ENCODE results near the gene GLG1.
A peak's percentile ranks its signal among the peaks of the same experiment; 100 is the strongest.

The GLG1 gene

DNA sequence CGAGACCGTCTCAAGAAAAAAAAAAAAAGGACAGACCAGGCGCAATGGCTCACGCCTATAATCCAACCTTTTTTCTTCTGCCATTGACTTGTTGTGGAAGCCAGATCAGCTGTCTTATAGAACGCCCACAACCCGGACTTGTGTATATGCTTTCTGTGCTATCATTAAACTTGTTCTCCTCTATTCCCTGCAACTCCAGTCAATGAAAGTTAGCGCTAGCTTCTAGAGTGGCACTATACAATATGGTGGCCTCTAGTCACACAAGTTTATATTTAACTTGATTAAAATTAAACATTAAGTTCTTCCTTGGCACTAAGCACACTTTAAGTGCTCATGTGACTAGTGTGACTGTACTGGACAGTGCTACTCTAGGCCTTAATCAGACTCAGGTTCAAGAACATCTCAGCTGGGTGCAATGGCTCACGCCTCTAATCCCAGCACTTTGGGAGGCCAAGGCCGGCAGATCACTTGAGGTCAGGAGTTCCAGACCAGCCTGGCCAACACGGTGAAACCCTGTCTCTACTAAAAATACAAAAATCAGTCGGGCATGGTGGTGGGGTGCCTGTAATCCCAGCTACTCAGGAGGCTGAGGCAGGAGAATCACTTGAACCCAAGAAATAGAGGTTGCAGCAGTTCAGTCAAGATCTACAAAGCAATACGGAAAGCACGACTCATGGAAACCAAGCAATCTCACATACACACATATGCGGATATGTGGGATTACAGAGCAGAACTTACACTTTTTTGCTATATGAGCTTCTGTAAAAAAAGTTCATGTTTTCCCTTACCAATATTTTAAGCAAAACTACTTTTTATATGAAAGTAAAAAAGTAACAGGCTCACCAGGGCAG, 18.8 kb upstream of the GLG1 start:
- no peak overlapping the region for H3K4me3 ChIP-seq (ENCODE audit: low read depth, low read length)
- TF ChIP-seq CTCF (IDR thresholded peaks at IDR 0.05; ENCODE audit: control insufficient read depth, extremely low read depth, insufficient read depth), result no peak
- DNase-seq (ENCODE audit: low read depth), result no peak

DNA sequence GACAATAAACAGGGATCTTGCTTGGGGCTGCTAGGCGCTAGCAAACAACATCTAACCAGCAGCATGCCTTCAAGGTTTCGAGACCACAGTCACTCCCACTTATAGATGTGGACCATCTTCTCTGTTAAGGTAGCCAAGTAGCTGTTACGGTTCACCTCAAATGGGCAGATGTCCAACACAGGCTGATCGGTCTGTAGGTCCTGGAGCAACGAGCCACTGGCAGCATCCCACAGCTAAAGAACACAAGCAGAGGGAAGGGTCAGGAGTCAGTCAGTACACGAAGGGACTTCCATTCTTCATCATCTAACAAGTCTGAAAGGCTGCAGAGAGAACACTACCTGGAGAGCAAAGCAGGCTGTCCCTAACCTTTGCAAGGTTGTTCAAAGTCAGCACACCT, 16.9 kb upstream of the GLG1 start:
- no peak for TF ChIP-seq CTCF (IDR thresholded peaks at IDR 0.05; ENCODE audit: control insufficient read depth, extremely low read depth, insufficient read depth)
- no peak for DNase-seq (ENCODE audit: low read depth)
- H3K4me3 ChIP-seq (ENCODE audit: low read depth, low read length), result no peak overlapping the region

DNA sequence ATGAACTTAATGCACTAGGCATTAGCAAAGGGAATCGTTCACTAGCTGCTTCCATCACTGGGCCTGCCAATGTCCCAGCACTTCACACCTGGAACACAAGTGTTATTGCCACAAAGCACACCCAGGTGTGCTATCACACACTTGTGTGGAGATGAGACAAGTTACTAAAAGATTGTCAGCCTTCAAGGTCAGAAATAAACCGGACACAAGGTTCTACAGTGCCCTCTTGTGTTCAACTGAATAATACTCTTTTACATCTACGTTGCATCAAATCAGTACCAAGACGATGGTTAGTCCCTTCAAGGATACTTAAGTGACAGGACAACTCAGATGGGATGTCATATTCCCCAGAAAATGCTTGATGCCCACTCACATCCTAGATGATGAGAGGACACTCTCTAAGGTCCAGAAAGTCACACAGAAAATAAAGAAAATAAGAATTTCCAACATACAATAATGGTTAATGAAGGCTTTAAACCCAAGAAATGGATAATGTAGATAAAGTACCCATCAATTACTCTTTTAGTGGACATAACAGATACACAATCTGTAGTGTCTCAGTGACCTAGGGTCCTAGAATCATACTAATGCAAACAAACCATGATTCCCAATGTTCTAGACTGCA, 16.4 kb upstream of the GLG1 start:
- TF ChIP-seq CTCF (IDR thresholded peaks at IDR 0.05; ENCODE audit: control insufficient read depth, extremely low read depth, insufficient read depth), result peak; percentile 63
- no peak for DNase-seq (ENCODE audit: low read depth)
- H3K4me3 ChIP-seq (ENCODE audit: low read depth, low read length), result no peak overlapping the region

GRCh38 chr16:74622005-74622404, 15.1 kb upstream of the GLG1 start:
- no peak for DNase-seq (ENCODE audit: low read depth)
- H3K4me3 ChIP-seq (ENCODE audit: low read depth, low read length), result no peak overlapping the region
- TF ChIP-seq CTCF (IDR thresholded peaks at IDR 0.05; ENCODE audit: control insufficient read depth, extremely low read depth, insufficient read depth), result no peak

DNA sequence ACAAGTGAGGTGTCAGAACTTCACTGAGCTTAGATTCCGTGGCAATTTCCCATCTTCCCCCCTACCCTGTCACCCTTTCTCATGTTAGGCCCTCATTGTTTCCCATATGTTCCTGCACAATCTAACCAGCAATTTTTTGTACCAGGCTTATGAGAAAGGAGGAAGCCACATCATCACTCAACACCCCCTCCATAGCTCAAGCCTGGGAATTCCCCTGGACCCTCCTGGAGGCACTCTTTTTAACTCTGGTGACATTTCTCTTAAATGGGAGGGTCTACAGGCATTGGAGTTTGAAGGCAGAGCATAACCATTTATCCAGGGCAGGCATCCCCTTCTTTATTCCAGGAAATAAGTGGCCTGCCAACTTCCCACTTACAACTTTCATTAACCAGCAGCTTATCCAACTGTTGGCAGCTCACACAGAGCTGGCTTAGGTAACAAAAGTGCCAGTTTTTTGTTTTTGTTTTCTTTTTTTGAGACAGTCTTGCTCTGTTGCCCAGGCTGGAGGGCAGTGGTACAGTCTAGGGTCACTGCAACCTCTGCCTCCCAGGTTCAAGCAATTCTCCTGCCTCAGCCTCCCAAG, 10.4 kb upstream of the GLG1 start:
- no peak overlapping the region for H3K4me3 ChIP-seq (ENCODE audit: low read depth, low read length)
- DNase-seq (ENCODE audit: low read depth), result no peak
- no peak for TF ChIP-seq CTCF (IDR thresholded peaks at IDR 0.05; ENCODE audit: control insufficient read depth, extremely low read depth, insufficient read depth)

DNA sequence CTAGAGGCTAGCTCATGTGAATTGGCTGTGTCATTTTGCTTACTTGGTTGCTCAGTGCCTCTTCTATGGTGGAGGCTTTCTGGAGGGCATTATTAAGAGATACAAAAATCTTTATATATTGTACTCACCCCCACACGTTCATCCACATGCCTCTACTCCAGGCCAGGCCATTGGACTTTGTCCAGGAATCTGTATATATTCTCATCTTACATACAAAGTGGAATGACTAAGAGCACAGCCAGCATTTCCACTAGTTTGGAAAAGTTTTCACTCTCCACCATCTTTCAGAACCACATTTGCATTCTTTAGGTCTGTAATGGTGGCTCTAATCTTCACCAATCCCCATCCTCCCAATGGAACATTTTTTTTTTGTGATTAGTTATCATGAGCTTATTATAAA, 4.8 kb upstream of the GLG1 start:
- TF ChIP-seq CTCF (IDR thresholded peaks at IDR 0.05; ENCODE audit: control insufficient read depth, extremely low read depth, insufficient read depth), result no peak
- no peak overlapping the region for H3K4me3 ChIP-seq (ENCODE audit: low read depth, low read length)

More for the DNA sequence above, 4.8 kb upstream of the GLG1 start:
- no peak for DNase-seq (ENCODE audit: low read depth)

All from LNCaP clone FGC (cell line).